NCI-H82 treated with DMSO at 0.1 percent for 48 hours (cell line): ENCODE results near the gene TNFSF10.
"Not testable (repeated sequence)": the region's sequence is repeated elsewhere in the genome, so short reads cannot be mapped to it uniquely, and the experiment has no call there.

Experiments used
- DNase-seq: peaks from one replicate; lab custom pipeline; 2025; ENCODE audit not compliant: unreplicated experiment; lab: John Stamatoyannopoulos, UW

Gene TNFSF10

DNA sequence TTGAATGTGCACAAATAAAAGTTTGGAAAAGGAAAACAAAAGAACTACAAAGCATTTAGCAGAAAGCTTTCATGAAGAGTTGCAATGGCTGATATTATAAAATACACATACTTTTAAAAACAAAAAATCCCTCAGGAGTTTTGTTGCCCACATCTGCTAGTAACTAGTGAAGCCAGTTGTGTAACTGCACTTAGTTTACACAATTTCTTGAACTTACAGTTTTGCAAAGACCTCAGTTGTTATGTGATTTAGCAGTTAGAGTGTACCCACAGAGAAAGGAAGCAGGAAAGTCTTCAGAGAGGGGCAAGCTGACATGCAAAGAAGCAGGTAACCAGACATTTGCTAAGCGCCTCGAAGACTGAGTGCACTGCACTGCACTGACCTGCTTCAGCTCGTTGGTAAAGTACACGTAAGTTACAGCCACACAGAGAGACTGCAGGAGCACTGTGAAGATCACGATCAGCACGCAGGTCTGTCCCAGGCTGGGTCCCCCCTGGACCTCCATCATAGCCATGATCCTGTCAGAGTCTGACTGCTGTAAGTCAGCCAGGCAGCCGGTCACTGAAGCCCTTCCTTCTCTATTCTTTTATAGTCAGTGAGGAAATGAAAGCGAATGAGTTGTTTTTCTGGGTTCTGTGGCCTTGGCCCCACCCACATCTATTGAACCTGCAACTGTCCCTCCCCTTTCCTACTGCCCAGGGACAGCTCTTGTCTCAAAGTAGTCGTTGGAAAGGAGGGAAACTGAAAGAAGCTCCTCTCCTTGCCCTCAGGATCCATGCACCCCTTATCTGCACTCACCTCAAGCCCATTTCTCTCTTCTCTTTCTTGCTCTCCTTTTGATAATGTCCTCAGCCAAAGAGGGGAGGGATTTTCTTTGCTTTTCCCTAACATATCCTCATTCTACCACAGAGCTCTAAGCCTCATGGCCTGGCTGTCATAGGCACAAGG, at the start of gene TNFSF10:
Gene TNFSF10 (minus strand): TSS at position 560 of the 948 bp plus-strand sequence. CDS start 46 bp downstream, at position 514.
- no peak for DNase-seq

DNA sequence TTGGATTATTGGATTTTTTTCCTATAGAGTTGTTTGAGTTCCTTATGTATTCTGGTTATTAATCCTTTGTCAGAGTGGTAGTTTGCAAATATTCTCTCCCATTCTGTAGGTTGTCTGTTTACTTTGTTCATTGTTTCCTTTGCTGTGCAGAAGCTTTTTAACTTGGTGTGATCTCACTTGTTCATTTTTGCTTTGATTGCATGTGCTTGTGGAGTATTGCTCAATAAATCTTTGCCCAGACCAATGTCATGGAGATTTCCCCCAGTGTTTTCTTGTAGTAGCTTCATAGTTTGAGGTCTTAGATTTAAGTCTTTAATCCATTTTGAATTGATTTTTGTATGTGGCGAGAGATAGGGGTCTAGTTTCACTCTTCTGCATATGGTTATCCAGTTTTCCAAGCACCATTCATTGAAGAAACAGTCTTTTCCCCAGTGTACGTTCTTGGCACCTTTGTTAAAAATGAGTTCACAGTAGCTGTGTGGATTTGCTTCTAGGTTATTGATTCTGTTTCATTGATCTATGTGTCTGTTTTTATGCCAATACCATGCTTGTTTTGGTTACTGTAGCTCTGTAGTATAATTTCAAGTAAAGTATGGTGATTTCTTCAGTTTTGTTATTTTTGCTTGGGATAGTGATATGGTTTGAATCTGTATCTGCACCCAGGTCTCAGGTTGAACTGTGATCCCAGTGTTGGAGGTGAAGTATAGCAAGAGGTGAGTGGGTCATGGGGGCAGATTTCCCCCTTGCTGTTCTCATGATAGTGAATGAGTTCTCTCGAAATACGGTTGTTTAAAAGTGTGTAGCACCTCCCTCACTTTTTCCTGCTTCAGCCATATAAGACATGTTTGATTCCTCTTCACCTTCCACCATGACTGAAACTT, 46.1 kb upstream of the TNFSF10 start:
- DNase-seq, result no peak

DNA sequence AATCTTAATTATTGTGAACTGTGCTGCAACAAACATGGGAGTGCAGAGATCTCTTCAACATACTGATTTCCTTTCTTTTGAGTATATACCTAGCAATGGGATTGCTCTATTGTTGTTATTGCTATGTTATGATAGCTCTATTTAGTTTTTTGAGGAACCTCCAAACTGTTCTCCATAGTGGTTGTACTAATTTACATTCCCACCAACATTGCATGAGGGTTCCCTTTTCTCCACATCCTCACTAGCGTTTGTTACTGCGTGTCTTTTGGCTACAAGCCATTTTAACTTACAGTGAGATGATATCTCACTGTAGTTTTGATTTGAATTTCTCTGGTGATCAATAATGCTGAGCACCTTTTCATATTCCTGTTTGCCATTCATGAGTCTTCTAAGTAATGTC, 45.5 kb upstream of the TNFSF10 start:
- DNase-seq, result no peak

DNA sequence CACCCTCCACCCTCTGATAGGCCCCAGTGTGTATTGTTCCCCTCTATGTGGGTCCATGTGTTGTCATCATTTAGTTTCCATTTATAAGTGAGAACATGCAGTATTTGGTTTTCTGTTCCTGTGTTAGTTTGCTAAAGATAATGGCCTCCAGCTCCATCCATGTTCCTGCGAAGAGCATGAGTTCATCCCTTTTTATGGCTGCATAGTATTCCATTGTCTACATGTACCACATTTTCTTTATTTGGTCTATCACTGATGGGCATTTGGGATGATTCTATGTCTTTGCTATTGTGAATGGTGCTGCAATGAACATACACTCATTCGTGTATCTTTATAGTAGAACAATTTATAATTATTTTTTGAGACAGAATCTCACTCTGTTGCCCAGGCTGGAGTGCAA, 43.6 kb upstream of the TNFSF10 start:
- DNase-seq, result not testable (repeated sequence)

DNA sequence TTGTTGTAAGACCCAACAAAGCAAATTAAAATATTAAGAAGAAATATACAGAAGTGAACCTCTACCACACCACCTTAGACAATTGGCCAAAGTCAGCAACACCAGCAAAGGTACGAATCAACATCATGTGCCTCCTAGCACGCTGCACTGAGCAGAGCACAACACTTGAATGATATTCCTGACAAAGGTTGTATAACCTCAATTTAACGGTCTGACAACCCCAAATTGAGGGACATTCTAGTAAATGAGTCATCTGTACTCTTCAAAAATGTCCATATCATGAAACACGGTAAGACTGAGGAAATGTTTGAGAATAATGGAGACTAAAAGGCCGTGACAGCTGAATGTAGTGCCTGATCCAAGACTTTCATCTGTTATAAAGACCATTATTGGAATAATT, 41.3 kb upstream of the TNFSF10 start:
- DNase-seq, result no peak

DNA sequence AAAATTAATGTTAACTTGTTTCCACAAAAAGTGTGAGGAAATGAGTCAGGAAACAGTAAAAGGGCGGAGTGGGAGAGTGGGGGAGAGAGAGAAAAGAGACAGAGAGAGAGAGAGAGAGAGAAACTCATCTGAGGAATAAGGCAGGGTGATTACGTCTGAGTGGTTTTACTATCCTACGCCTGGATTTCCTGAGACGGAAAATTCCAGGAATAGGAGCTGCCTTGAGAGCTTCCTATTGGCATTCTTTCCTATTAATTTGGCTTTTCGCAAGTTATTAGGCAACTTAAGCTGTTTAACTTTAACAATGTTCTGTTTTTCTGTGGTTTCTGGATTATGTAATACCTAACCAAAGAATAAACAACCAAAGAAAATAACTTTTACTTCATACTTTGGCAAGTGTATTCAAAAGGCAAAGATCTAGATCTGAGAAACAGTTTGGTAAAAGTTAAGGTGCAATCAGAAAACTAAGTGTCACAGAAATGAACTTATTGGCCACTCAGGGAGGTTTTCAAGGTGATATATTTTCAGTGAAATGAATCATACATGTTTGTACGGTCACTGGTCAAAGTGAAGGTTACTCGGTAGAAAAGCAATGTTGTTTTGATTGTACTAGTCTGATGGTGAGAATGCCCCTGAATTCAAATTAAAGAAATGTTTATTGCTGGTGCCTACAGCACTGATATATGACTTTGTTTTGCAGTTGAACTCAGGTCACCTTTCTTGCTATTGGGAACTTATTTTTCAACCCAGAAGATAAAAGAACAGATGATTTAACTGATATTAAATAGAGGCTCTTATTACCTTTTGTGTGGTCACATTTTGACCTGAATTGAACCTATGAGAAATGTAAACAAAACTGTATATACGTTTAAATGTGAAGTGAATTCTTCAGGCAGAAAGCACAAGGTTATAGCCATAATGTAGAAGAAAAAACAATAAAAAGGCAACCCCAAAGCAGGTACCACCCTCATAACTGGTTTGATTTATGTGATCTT, 39.9 kb upstream of the TNFSF10 start:
- no peak for DNase-seq

DNA sequence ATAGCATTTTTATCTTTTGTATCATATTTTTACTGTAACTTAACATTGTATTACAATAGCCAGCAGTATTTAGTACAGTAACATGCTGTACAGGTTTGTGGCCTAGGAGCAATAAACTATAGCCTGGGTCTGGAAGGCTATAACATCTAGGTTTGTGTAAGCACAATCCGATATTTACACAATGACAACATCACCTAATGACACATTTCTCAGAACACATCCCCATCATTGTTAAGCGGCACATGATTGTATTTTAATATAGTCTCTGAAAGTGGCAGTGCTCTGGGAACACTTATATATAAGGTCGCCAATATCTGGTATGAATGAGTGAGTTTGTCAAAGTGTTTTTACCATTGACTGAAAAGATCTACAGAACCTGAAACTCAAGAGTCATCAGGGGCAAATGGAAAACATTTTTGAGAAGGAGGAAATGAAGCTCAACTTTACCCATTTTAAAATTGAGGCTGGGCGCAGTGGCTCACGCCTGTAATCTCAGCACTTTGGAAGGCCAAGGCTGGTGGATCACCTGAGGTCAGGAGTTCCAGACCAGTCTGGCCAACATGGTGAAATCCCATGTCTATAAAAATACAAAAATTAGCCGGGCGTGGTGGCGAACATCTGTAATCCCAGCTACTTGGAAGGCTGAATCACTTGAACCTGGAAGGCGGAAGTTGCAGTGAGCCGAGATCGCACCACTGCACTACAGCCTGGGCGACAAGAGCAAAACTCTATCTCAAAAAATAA, 38.8 kb upstream of the TNFSF10 start:
- DNase-seq, result no peak

DNA sequence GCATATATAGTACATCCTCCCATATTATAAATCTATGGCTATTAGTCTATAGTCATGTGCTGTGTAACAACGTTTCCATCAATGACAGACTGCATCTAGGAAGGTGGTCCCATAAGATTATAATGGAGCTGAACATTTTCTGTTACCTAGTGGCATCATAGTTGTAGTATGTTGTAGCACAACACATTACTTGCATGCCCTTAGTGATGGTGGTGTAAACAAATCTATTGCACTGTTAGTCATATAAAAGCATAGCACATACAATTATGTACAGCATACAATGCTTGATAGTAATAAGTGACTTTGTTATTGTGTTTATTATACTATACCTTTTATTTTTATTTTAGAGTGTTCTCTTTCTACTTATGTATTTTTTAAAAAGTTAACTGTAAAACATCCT, 37.4 kb upstream of the TNFSF10 start:
- DNase-seq, result no peak

DNA sequence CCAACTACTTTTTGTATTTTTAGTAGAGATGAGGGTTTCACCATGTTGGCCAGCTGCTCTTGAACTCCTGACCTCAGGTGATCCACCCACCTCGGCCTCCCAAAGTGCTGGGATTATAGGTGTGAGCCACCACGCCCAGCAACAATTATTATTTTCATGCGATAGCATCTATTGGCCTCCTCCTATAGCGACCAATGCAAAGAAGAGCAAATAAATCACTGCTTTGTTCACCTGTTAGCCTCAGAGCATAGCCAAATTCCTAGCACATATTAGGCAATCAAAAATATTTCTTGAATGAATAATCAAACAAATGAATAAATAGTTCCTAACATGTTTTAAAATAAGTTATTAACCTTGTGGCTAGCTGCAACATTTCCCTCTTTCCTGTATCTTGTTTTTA, 36.8 kb upstream of the TNFSF10 start:
- no peak for DNase-seq

DNA sequence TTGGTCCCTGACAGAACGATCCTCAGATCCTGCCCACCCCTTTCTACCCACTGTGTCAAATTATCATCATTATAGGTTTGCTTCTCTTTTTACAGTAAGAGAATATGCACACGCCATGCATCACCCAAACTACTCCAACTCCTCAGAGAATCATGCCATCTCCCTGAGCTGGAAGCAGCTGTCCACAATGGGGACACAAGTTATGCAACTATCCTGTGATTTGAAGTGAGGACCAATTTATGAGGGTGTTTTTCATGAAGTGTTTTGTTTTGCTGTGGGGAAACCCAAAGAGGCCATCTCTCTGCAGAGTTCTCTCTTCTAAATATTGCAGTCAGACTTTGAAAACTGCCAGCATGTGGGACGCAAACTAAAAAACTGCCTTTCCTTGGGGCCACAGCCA, 35.8 kb upstream of the TNFSF10 start:
- no peak for DNase-seq

DNA sequence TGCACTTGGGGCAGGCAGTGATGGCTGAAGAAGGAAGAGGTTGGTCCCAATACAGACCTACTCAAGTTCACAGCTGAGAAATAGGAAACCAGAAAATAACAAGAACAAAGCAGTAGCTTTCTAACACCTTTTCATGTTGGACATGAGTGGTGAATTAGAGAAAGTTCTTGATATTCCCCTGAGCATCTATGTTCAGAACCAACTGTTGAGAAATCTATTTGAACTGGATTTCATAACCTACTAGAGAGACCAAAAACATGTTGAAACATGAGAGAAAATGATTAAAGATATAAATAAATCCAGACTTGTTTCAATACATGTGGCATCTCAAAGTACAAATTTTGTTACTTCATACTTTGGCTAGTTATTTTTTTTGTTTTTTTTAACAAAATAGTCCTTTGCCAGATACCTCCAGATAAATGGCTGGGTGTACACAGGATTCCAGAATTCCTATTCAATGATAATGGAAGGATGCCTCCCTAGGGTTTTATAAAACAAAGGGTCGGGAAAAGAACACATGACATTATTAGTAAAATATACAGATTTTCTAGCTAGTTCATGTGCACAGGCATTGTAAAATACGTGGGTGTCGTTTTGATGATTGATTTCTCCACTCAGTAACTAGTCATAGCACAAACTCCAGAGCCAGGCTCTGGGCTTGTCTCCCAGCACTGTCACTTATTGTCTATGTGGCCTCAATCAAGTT, 34.4 kb upstream of the TNFSF10 start:
- DNase-seq, result no peak

DNA sequence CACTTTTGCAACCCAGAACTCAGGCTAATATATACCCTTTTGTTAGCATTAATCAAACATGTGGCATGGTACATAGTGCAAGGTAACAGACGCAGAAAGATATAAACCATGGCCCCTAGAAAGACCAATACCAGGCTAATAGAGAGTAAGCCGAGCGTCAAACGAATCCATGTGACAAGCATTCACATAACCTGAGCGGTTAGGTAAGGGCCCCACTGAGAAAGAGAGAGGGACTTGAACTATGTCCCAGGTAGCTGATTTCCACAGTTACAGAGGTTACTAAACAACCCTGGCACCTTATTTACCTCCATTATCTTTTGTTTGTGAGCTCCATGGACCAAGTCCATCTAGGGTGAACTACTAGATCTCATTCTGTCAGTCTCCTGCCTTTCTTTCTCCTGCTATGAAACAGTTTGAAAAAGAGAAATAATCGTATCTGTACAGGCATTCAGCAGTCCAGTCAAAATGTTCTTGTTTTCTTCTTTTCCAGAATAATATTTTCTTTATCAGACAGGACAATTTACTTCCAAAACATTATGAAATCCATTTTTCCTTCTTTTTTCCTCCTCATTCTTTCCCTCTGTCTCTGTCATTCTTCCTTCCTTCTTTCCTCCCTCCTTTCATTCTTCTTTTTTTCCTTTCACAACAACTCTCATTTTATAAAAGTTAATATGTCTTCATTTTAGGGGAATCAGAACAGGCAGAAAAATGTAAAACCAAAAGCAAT, 30.5 kb upstream of the TNFSF10 start:
- DNase-seq, result no peak

DNA sequence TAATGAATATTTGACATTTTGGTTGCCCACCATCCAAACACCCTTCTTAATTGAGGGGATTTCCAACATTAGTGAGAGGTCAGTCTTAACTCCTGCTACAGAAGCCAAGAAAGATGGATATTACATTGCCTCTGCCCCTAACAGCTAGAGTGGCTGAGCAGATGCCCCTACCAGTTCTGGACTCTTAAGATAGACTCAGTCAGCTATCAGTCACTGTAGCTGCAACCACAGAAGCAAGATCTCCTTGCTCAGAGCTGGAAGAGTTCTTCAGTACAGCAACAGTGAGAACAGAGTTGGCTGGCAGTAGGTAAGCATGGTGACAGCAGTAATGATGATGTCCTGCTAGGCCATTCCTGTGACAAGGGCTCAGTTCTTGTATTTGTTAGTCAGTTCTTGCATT, 29.4 kb upstream of the TNFSF10 start:
- no peak for DNase-seq

DNA sequence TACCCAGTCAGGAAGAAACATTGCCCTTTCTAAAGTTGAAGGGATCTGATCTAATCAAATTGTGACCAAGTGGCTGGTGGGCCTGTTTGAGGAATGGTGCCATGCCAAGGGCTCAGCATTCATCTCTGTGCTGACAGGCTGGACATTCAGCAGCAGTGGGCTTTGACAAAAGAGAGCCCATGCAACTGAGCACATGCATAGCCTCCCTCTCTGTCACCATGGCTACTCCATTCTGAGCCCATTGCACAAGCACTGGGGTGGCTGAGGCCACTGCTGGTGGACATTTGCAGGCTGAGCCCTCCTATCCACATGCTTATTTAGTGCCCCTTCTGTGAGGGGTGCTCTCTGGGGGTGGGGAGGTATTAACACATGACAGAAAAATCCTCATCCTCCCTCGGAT, 28.6 kb upstream of the TNFSF10 start:
- no peak for DNase-seq

DNA sequence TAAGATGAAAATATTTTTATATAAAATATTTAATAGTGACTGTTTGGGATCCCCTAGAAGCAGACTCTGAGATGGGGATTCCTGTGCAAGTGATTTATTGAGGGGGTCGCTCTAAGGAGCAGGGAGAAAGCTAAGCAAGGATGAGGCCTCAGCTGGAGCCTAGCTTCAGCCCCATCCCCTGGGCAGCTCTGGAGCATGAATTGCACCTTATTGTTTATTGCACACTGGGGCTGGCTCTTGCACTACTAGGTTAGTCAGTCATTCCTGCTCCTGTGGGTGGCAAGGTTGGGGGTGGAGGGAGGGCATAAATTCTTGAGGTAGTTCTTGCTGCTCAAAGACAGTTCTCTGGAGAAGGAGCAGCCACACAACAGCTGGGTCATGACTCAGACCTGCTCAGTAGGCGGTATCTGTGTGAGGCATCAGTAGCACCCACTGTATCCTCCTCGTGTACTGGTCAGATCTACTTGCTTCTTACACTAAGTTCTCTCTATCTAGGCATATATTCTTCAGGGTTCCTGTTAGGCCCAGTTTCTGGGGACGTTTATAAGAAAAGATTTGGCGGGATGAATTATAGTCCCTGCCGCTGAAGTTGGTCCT, 27.2 kb upstream of the TNFSF10 start:
- no peak for DNase-seq

DNA sequence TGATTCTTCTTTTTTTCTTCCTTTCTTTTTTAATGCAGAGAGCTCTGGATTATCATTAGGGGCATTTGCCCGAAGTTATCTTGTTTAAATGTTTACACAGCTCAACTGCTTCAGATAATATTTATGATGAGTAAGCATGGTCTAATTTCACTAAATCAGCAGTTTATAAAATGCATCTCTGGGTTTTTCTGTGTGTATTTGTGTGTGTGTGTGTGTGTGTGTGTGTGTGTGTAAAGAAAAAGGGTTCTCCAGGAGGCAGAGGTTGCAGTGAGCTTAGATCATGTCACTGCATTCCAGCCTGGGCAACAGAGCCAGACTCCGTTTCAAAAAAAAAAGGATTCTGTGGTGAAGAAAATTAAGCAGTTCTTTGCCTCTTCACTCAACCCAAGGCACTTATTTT, 25.9 kb upstream of the TNFSF10 start:
- no peak for DNase-seq

DNA sequence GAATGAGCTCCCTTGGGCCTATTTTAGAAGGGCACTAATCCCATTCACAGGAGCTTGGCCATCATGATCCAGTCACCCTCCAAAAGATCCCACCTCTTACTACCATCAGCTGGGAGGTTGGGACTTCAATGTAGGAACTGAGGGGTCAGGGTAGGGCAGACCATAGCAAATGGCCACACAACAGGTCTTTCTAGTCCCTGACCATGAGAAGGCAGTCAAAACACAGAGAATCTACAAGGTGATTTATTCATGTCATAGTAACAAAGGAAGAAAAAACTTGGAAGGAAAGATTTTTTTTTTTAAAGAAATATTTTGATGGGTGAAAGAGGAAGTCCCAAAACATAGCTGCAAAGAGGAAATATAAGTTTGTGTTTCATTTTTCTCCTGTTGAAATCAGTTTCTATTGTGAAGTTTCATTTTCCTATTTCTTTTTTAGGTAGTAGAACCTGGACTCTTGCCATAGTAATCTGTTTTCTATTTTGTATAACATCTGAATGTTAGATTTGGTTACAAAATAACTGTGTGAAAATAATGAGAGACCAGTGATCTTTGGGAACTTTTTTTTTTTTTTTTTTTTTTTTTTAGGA, 23.5 kb upstream of the TNFSF10 start:
- DNase-seq, result no peak

DNA sequence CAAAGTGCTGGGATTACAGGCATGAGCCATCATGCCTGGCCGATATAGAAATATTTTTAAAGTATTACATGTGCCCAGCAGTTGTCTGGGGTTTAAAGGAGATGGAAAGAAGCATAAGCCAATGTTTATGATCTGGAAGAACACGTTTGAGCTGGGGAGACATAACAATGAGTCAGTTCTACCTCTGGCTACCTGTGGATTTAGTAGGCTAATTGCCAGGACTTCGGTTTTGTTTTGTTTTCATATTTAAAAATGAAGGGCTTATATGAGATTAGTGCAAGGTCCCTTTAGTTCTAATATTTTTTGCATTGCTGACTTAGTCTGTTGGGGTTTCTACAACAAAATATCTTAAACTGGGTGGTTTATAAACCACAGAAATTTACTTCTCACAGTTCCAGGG, 22.9 kb upstream of the TNFSF10 start:
- DNase-seq, result no peak
